Trophoblast cell (in vitro differentiated cells and primary cell): Measurements from ENCODE around the gene GTF2I.
"Not testable (repeated sequence)": the region's sequence is repeated elsewhere in the genome, so short reads cannot be mapped to it uniquely, and the experiment has no call there.

Source experiments
- DNase-seq, 2 donors: peaks; one replicate each; pipeline ENCODE4 v3.0.0-alpha.2; 2016
- H2AFZ ChIP-seq: 2 replicates; pipeline ENCODE4 v1.6.1; 2013; ENCODE audit warnings: low read length, moderate library complexity, mild to moderate bottlenecking; ENCODE audit not compliant: insufficient read depth, poor library complexity
- H2AK5ac ChIP-seq: 2 replicates; pipeline ENCODE4 v1.6.1; 2013; ENCODE audit warnings: mild to moderate bottlenecking, low read length
- H2BK120ac ChIP-seq: 2 replicates; pipeline ENCODE4 v1.6.1; 2013; ENCODE audit warnings: low read length, mild to moderate bottlenecking, moderate library complexity; ENCODE audit not compliant: insufficient read depth, poor library complexity
- H2BK12ac ChIP-seq: 2 replicates; pipeline ENCODE4 v1.6.1; 2013; ENCODE audit warnings: mild to moderate bottlenecking, low read length, moderate library complexity
- H2BK5ac ChIP-seq: 2 replicates; pipeline ENCODE4 v1.6.1; 2013; ENCODE audit warnings: low read length, low read depth, moderate library complexity, mild to moderate bottlenecking; ENCODE audit not compliant: poor library complexity
- H3K14ac ChIP-seq: 2 replicates; pipeline ENCODE4 v1.6.1; 2013; ENCODE audit warnings: mild to moderate bottlenecking, low read length
- H3K18ac ChIP-seq: 2 replicates; pipeline ENCODE4 v1.6.1; 2013; ENCODE audit warnings: mild to moderate bottlenecking, low read length
- H3K23ac ChIP-seq: 2 replicates; pipeline ENCODE4 v1.6.1; 2013; ENCODE audit warnings: low read length
- H3K27ac ChIP-seq: 2 replicates; pipeline ENCODE4 v1.5.1; 2013; ENCODE audit warnings: low read depth, mild to moderate bottlenecking, inconsistent platforms, low read length, moderate library complexity
- H3K27me3 ChIP-seq: 2 replicates; pipeline ENCODE4 v1.6.1; 2013; ENCODE audit warnings: inconsistent platforms, mild to moderate bottlenecking, low read length, moderate library complexity; ENCODE audit not compliant: insufficient read depth
- H3K36me3 ChIP-seq, 2 experiments: 1 replicate in 1 of 2; 2 replicates in 1 of 2; pipeline ENCODE4 v1.6.1; 2013; ENCODE audit warnings: low read length in 2 of 2, mild to moderate bottlenecking in 2 of 2, moderate library complexity in 1 of 2; ENCODE audit not compliant: insufficient read depth in 2 of 2, control insufficient read depth in 1 of 2
- H3K4ac ChIP-seq: 2 replicates; pipeline ENCODE4 v1.6.1; 2013; ENCODE audit warnings: low read depth, mild to moderate bottlenecking, low read length, moderate library complexity
- H3K4me1 ChIP-seq, 2 experiments: 1 replicate in 1 of 2; 2 replicates in 1 of 2; pipeline ENCODE4 v1.6.1; 2013; ENCODE audit warnings: low read length in 2 of 2, mild to moderate bottlenecking in 2 of 2, moderate library complexity in 1 of 2; ENCODE audit not compliant: insufficient read depth in 2 of 2, control insufficient read depth in 1 of 2
- H3K4me2 ChIP-seq: 2 replicates; pipeline ENCODE4 v1.6.1; 2013; ENCODE audit warnings: inconsistent platforms, mild to moderate bottlenecking, low read length, moderate library complexity
- H3K4me3 ChIP-seq: 2 replicates; pipeline ENCODE4 v1.5.1; 2013; ENCODE audit warnings: mild to moderate bottlenecking, low read depth, low read length, inconsistent platforms
- H3K79me1 ChIP-seq: one replicate; pipeline ENCODE4 v1.6.1; 2013; ENCODE audit warnings: low read length
- H3K79me2 ChIP-seq: 2 replicates; pipeline ENCODE4 v1.6.1; 2013; ENCODE audit warnings: low read length, mild to moderate bottlenecking; ENCODE audit not compliant: control insufficient read depth, insufficient read depth, poor library complexity
- H3K9ac ChIP-seq: 2 replicates; pipeline ENCODE4 v1.6.1; 2013; ENCODE audit warnings: mild to moderate bottlenecking, low read length
- H3K9me3 ChIP-seq: 2 replicates; pipeline ENCODE4 v1.6.1; 2013; ENCODE audit warnings: low read depth, mild to moderate bottlenecking, control low read depth, inconsistent platforms, low read length; ENCODE audit not compliant: insufficient read depth
- H4K12ac ChIP-seq: 2 replicates; pipeline ENCODE4 v1.6.1; 2013; ENCODE audit warnings: low read depth, mild to moderate bottlenecking, low read length, moderate library complexity
- H4K8ac ChIP-seq: 2 replicates; pipeline ENCODE4 v1.6.1; 2013; ENCODE audit warnings: low read depth, mild to moderate bottlenecking, low read length, moderate library complexity
- H4K91ac ChIP-seq: one replicate; pipeline ENCODE4 v1.6.1; 2013; ENCODE audit warnings: low read depth, mild to moderate bottlenecking, low read length, moderate library complexity
- WGBS: extraction: QIAGEN DNeasy Blood & Tissue Kit; methylation state at CpG from one replicate; pipeline ENCODE4 v1.1.7; 2013; ENCODE audit warnings: missing lambda C conversion rate; ENCODE audit not compliant: insufficient read length, insufficient coverage; ENCODE audit errors: extremely low coverage; 5-methylcytosine and 5-hydroxymethylcytosine counted together

The GTF2I gene

GRCh38 chr7:74704419-74704818 lies 46.9 kb downstream of the GTF2I start:
- H4K12ac ChIP-seq, H2AFZ ChIP-seq, H3K9ac ChIP-seq, H3K79me1 ChIP-seq, H3K14ac ChIP-seq, H3K27ac ChIP-seq, H3K9me3 ChIP-seq, H4K91ac ChIP-seq, H2AK5ac ChIP-seq, H2BK12ac ChIP-seq, H3K4me1 ChIP-seq, H2BK120ac ChIP-seq, H3K18ac ChIP-seq, DNase-seq, H3K27me3 ChIP-seq, H3K4ac ChIP-seq, H3K4me3 ChIP-seq, H3K79me2 ChIP-seq, H3K23ac ChIP-seq, H3K4me2 ChIP-seq, H2BK5ac ChIP-seq, H4K8ac ChIP-seq: not testable (repeated sequence)
- H3K36me3 ChIP-seq, result peaks cover 52 to 54% of the 10 kb centered on the region in 2 experiments
- WGBS, result no CpG with 5 or more reads among the region's 6 CpGs

DNA sequence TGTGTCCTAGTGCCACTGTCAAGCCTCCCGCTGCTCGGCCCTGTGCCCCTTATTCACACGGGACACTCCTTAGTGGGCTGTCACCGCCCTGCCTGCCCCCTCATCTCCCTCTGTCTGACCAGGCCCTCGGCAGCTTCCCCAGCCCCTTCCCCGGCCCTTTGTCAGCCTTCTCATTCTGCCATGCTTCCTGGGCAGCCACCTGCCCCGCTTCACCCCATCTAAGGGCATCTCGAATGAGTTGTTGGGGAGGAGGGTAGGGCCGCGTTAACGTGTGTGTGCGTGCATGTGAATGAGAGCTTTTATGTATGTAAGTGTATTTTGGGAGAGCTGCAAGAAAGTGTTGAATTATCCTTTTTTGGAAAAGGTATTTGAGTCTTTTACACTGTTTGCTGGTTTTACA lies 49.7 kb downstream of the GTF2I start:
- Histone ChIP-seq H3K9me3 (peaks cover 2% of the 10 kb centered on the region), H3K36me3 (peaks cover 45 to 49% of the 10 kb centered on the region in 2 experiments), H3K4ac (no peak overlapping the region), H2AK5ac (no peak overlapping the region), H4K91ac (no peak overlapping the region), H3K23ac (no peak overlapping the region), H2BK12ac (no peak overlapping the region), H2BK120ac (no peak overlapping the region), H3K14ac (no peak overlapping the region), H4K12ac (no peak overlapping the region), H3K18ac (no peak overlapping the region), H3K4me1 (no peaks in the 10 kb centered on the region), H4K8ac (no peak overlapping the region), H3K79me2 (no peaks in the 10 kb centered on the region), H3K9ac (no peak overlapping the region), H2BK5ac (no peak overlapping the region), H3K4me2 (no peak overlapping the region), H3K79me1 (no peaks in the 10 kb centered on the region), H2AFZ (no peak overlapping the region), H3K27ac (no peak overlapping the region), H3K27me3 (no peaks in the 10 kb centered on the region), H3K4me3 (no peak overlapping the region)
- DNase-seq, result no peak
- WGBS, result 100% methylated on average over 4 of the region's 12 CpGs

GRCh38 chr7:74708569-74709275 lies 51.2 kb downstream of the GTF2I start:
- no peaks in the 10 kb centered on the region for H3K79me1 ChIP-seq
- H3K4me3 ChIP-seq, result no peak overlapping the region
- no peaks in the 10 kb centered on the region for H3K4me1 ChIP-seq
- H3K18ac ChIP-seq, result no peak overlapping the region
- H4K12ac ChIP-seq, result no peak overlapping the region
- WGBS, result no CpG with 5 or more reads among the region's 7 CpGs
- DNase-seq, result no peak
- H2BK120ac ChIP-seq, result no peak overlapping the region
- no peak overlapping the region for H2AK5ac ChIP-seq
- H3K4me2 ChIP-seq, result no peak overlapping the region
- H3K27ac ChIP-seq, result no peak overlapping the region
- H4K8ac ChIP-seq, result no peak overlapping the region
- peaks cover 2% of the 10 kb centered on the region for H3K9me3 ChIP-seq
- H3K36me3 ChIP-seq, result peaks cover 36 to 43% of the 10 kb centered on the region in 2 experiments
- H4K91ac ChIP-seq, result no peak overlapping the region
- H2AFZ ChIP-seq, result no peak overlapping the region
- H3K4ac ChIP-seq, result no peak overlapping the region
- no peak overlapping the region for H3K14ac ChIP-seq
- no peaks in the 10 kb centered on the region for H3K27me3 ChIP-seq
- no peaks in the 10 kb centered on the region for H3K79me2 ChIP-seq
- H2BK12ac ChIP-seq, result no peak overlapping the region
- H3K23ac ChIP-seq, result no peak overlapping the region
- no peak overlapping the region for H2BK5ac ChIP-seq
- no peak overlapping the region for H3K9ac ChIP-seq

GRCh38 chr7:74709880-74710671 lies 52.6 kb downstream of the GTF2I start:
- H3K4me3 ChIP-seq, result no peak overlapping the region
- H3K18ac ChIP-seq, result no peak overlapping the region
- H2AFZ ChIP-seq, result no peak overlapping the region
- H3K9me3 ChIP-seq, result peaks cover 2% of the 10 kb centered on the region
- no peak overlapping the region for H4K12ac ChIP-seq
- no peaks in the 10 kb centered on the region for H3K79me1 ChIP-seq
- H2BK120ac ChIP-seq, result no peak overlapping the region
- H3K79me2 ChIP-seq, result no peaks in the 10 kb centered on the region
- no peak overlapping the region for H4K8ac ChIP-seq
- H2BK12ac ChIP-seq, result no peak overlapping the region
- H3K9ac ChIP-seq, result no peak overlapping the region
- no CpG with 5 or more reads among the region's 10 CpGs for WGBS
- H3K4ac ChIP-seq, result no peak overlapping the region
- no peak overlapping the region for H4K91ac ChIP-seq
- no peak overlapping the region for H3K27ac ChIP-seq
- no peaks in the 10 kb centered on the region for H3K27me3 ChIP-seq
- no peak overlapping the region for H3K4me2 ChIP-seq
- H3K4me1 ChIP-seq, result no peaks in the 10 kb centered on the region
- H2AK5ac ChIP-seq, result no peak overlapping the region
- peaks cover 31 to 39% of the 10 kb centered on the region in 2 experiments for H3K36me3 ChIP-seq
- H3K23ac ChIP-seq, result no peak overlapping the region
- no peak overlapping the region for H2BK5ac ChIP-seq
- H3K14ac ChIP-seq, result no peak overlapping the region
- DNase-seq, result no peak
